Measurements from ENCODE around the gene KCNQ5.

Gene KCNQ5

GRCh38 chr6:72886170-72886569 is 264.3 kb downstream of the KCNQ5 start:
- no peaks in the 10 kb centered on the region for H3K4me1 ChIP-seq (ENCODE audit: insufficient read depth, low read length, severe bottlenecking)
- no peaks in the 10 kb centered on the region for H3K9me2 ChIP-seq (ENCODE audit: low read depth, low read length)
- H2AFZ ChIP-seq (ENCODE audit: low read length) = no peak overlapping the region
- no peaks in the 10 kb centered on the region for H4K20me1 ChIP-seq (ENCODE audit: insufficient read depth, low read length)
- H3K4me3 ChIP-seq (ENCODE audit: low read depth, low read length, poor library complexity, severe bottlenecking) = no peak overlapping the region
- peaks cover 20% of the 10 kb centered on the region; the same call in 1 of the 2 replicates for H3K36me3 ChIP-seq (ENCODE audit: insufficient read depth, low read length)
- H3K79me2 ChIP-seq (ENCODE audit: insufficient read depth, low read length) = no peaks in the 10 kb centered on the region
- no peak overlapping the region for H3K4me2 ChIP-seq (ENCODE audit: low read length)
- H3K27me3 ChIP-seq (ENCODE audit: insufficient read depth, low read length) = no peaks in the 10 kb centered on the region
- H3K9ac ChIP-seq (ENCODE audit: low read length) = no peak overlapping the region
- H3K27ac ChIP-seq (ENCODE audit: low read depth, low read length, poor library complexity, severe bottlenecking) = no peak overlapping the region
- TF ChIP-seq EZH2 (IDR thresholded peaks at IDR 0.05; ENCODE audit: borderline replicate concordance, low read length) (no peak), CTCF (IDR thresholded peaks at IDR 0.05; ENCODE audit: low read length) (no peak)
- 0 out of 2 replicates have a peak, but pooled peaks cover 3% of the 10 kb centered on the region for H3F3A ChIP-seq (ENCODE audit: insufficient read depth, low read length)
- peaks cover 7% of the 10 kb centered on the region; the same call in 1 of the 2 replicates for H3K9me3 ChIP-seq (ENCODE audit: low read length)

GRCh38 chr6:72890233-72890632 is 268.4 kb downstream of the KCNQ5 start:
- Histone ChIP-seq H2AFZ (ENCODE audit: low read length) (no peak overlapping the region), H3K4me3 (ENCODE audit: low read depth, low read length, poor library complexity, severe bottlenecking) (no peak overlapping the region), H3K4me1 (ENCODE audit: insufficient read depth, low read length, severe bottlenecking) (no peaks in the 10 kb centered on the region), H4K20me1 (ENCODE audit: insufficient read depth, low read length) (no peaks in the 10 kb centered on the region), H3K9ac (ENCODE audit: low read length) (no peak overlapping the region), H3F3A (ENCODE audit: insufficient read depth, low read length) (0 out of 2 replicates have a peak, but pooled peaks cover 3% of the 10 kb centered on the region), H3K9me2 (ENCODE audit: low read depth, low read length) (no peaks in the 10 kb centered on the region), H3K9me3 (ENCODE audit: low read length) (peaks cover 7% of the 10 kb centered on the region; the same call in 1 of the 2 replicates), H3K27ac (ENCODE audit: low read depth, low read length, poor library complexity, severe bottlenecking) (no peak overlapping the region), H3K79me2 (ENCODE audit: insufficient read depth, low read length) (no peaks in the 10 kb centered on the region), H3K36me3 (ENCODE audit: insufficient read depth, low read length) (no peaks in the 10 kb centered on the region), H3K27me3 (ENCODE audit: insufficient read depth, low read length) (no peaks in the 10 kb centered on the region), H3K4me2 (ENCODE audit: low read length) (no peak overlapping the region)
- TF ChIP-seq CTCF (IDR thresholded peaks at IDR 0.05; ENCODE audit: low read length) = no peak
- TF ChIP-seq EZH2 (IDR thresholded peaks at IDR 0.05; ENCODE audit: borderline replicate concordance, low read length) = no peak

GRCh38 chr6:72890671-72891070 is 268.8 kb downstream of the KCNQ5 start:
- no peak overlapping the region for H3K27ac ChIP-seq (ENCODE audit: low read depth, low read length, poor library complexity, severe bottlenecking)
- H3K9ac ChIP-seq (ENCODE audit: low read length) = no peak overlapping the region
- 0 out of 2 replicates have a peak, but pooled peaks cover 3% of the 10 kb centered on the region for H3F3A ChIP-seq (ENCODE audit: insufficient read depth, low read length)
- no peak overlapping the region for H3K4me3 ChIP-seq (ENCODE audit: low read depth, low read length, poor library complexity, severe bottlenecking)
- H3K4me2 ChIP-seq (ENCODE audit: low read length) = no peak overlapping the region
- H3K9me3 ChIP-seq (ENCODE audit: low read length) = peaks cover 7% of the 10 kb centered on the region; the same call in 1 of the 2 replicates
- TF ChIP-seq CTCF (IDR thresholded peaks at IDR 0.05; ENCODE audit: low read length) (no peak), EZH2 (IDR thresholded peaks at IDR 0.05; ENCODE audit: borderline replicate concordance, low read length) (no peak)
- H3K27me3 ChIP-seq (ENCODE audit: insufficient read depth, low read length) = no peaks in the 10 kb centered on the region
- H3K79me2 ChIP-seq (ENCODE audit: insufficient read depth, low read length) = no peaks in the 10 kb centered on the region
- no peaks in the 10 kb centered on the region for H3K4me1 ChIP-seq (ENCODE audit: insufficient read depth, low read length, severe bottlenecking)
- no peaks in the 10 kb centered on the region for H4K20me1 ChIP-seq (ENCODE audit: insufficient read depth, low read length)
- no peaks in the 10 kb centered on the region for H3K9me2 ChIP-seq (ENCODE audit: low read depth, low read length)
- H3K36me3 ChIP-seq (ENCODE audit: insufficient read depth, low read length) = no peaks in the 10 kb centered on the region
- H2AFZ ChIP-seq (ENCODE audit: low read length) = no peak overlapping the region
